Measurements from ENCODE around the gene PNPLA7.

Gene PNPLA7

DNA sequence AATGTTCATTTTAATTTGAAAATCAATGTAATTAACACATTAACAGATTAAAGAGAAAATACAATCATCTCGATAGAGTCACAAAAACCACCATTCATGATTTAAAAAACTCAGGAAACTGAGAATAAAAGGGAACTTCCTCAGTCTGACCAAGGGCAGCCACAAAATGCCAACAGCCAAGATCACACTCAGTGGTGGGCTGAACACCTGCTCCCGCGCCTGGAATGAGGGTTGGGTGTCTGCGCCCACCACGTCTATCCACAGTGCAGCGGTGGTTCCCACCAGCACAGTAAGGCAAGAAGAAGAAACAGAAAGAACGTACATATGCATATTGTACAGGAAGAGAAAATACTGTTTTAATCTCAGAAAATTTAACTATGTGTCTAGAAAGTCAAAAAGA lies 79.4 kb downstream of the PNPLA7 start:
- no peak for TF ChIP-seq CTCF (IDR thresholded peaks at IDR 0.05)

- no peak for TF ChIP-seq CTCF (IDR thresholded peaks at IDR 0.05)
Observed at GRCh38 chr9:137467896-137468295, 82.3 kb downstream of the PNPLA7 start.

DNA sequence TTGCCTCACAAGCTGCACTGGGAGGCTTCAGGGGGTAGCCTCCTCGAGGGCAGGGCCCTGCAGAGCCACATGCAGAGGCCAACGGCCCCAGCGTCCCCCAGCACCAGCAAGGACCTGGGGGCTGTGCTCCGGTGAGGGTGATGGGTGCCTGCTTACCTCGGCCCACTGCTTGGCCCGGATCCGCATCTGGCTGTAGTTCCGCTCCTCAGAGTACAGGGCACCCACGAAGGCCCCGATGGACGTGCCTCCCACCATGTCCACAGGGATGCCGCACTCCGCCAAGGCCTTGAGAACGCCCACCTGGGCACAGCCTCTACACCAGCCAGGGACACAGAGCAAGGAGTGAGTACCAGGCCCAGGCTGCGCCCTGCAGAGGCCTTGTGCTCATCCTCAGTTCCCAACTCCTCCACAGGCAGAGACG lies 83.0 kb downstream of the PNPLA7 start:
- TF ChIP-seq CTCF (IDR thresholded peaks at IDR 0.05), result no peak

- TF ChIP-seq CTCF (IDR thresholded peaks at IDR 0.05), result no peak
Observed at GRCh38 chr9:137465720-137466388, 84.3 kb downstream of the PNPLA7 start.

DNA sequence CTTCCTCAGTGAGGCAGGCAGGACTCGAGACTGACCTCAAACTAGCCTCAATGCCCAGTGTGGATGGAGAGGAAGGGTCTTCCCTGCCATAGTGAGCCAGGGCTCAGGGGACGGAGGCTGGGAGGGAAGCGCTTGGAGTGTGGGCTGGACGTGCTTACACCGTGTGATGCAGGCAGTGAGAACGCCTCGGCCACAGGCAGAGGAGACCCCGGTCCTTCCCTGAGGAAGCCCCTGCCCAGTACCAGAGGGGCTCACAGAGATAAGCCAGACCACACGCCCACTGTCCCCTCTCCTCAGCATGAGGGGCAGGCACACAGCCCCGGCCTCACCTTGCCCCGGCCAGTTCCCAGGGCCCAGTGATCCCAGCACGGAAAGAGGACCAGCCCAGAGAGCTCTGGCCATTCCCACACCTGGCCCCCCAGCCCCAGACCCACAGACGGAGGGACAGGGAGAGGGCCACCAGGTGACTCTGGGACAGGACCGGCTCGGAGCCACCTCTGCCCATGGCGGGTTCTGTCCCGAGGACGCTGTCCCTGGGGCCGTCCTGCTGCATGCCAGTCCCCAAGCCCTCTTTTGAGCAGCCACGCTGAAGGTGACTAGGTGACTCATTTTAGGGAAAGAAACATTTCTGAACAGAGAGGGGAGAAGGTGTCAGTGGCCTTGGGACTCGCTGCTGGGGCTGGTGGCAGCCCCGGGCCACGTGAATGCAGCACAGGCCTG lies 85.0 kb downstream of the PNPLA7 start:
- TF ChIP-seq CTCF (IDR thresholded peaks at IDR 0.05), result no peak

- no peak for TF ChIP-seq CTCF (IDR thresholded peaks at IDR 0.05)
Observed at GRCh38 chr9:137464291-137464999, 85.8 kb downstream of the PNPLA7 start.

DNA sequence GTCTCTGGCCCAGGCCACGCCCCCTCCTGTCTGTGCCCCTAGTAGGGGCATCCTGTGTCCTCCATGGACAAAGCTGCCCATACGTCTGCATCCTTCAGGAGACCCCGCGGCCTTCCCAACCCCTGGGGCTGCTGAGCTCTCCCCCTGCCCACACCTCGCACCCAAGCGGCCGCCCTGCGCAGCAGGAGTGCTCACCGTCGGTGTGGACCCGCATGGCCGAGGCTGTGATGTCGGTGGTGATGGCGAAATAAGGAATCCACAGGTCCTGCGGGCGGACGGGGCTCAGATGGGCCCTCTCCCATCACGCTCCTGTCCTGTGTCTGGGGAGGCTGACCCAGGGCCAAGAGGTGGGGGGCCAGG lies 86.3 kb downstream of the PNPLA7 start:
- no peak for TF ChIP-seq CTCF (IDR thresholded peaks at IDR 0.05)
